TTC549 (cell line): ENCODE measurements around the gene GGT6.

Source experiments
- FAIRE-seq: peaks from 2 replicates; lab custom pipeline; 2012; peaks lifted over from hg19 to GRCh38; lab: Jason Lieb, UNC

Gene GGT6

GRCh38 chr17:4576161-4576558, 15.8 kb upstream of the GGT6 start:
- FAIRE-seq = no peak

- no peak for FAIRE-seq
These were observed 14.2 kb upstream of the GGT6 start for GRCh38 chr17:4574448-4575045.

GRCh38 chr17:4573669-4574068, 13.3 kb upstream of the GGT6 start:
- FAIRE-seq = no peak

- no peak for FAIRE-seq
These were observed 12.7 kb upstream of the GGT6 start for GRCh38 chr17:4573115-4573514.

GRCh38 chr17:4572131-4572530, 11.8 kb upstream of the GGT6 start:
- FAIRE-seq = no peak

GRCh38 chr17:4569591-4569990, 9.2 kb upstream of the GGT6 start:
- FAIRE-seq = no peak

DNA sequence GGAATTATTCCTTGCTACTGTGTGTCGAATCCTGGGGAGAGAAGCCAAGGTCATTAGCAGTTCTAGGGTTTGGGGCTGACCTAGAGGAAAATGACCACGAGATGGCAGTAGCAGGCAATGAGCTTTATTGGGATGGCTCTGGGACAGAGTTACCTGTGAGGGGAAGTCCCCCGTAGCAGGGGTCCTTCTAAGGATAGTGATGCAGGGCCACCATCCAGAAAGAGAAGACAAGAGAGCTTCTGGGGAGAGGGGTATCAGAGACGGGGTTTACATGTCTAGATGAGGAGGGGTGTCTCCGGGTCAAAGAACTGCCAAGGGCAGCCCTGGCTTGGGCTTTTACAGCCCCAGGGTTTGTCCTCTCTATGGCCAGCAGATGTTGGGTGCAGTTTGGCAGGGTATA, 6.4 kb upstream of the GGT6 start:
- FAIRE-seq = no peak

- peak; percentile 46 for FAIRE-seq
These were observed 5.1 kb upstream of the GGT6 start for GRCh38 chr17:4565209-4566141.

DNA sequence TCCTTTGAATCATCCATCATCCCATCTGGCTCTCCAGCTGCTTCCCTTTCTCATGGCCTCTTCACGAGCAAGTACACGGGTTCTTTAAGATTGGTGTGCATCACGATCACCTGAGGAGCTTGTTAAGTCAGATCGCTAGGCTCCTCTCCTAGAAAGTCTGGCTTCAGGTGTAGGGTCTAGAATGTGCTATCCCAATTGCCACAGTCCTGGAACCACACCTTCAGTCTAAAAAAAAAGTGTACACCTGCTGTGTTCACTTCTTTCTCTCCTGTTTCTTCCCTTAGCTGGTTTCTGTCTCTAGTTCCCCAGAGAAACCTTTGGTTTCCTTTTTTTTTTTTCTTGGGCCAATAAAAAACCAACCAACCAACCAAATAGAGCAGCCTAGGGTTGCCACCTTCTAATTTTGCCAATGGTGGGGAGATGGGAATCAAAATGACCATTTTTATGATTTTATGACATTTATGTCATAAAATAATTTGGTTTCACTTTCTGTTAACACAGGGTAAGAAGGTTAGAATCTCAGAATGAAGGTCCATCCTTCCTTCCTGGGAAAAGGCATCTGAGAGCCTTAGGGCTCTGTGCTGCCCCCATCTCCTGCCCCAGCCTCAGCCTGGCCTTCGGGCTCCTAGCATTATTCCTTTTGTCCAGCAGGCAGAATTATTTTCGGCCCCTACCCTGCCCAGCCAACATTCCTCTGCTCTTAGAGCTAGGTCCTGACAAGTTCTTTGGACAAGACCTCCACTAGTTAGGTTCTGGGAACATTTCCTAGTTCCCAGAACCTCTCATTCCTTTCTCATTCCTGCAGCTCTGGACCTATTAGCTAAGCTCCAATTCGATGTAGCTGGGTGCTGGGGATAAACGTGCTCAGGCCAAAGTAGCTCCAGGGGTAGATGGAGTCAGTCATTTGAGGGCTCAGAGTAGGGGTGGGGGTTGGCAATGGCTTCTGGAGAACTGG, 1.9 kb upstream of the GGT6 start:
- no peak for FAIRE-seq

- peak; percentile 33 for FAIRE-seq
These were observed 470 bp upstream of the GGT6 start for GRCh38 chr17:4560837-4561256.

- FAIRE-seq = no peak
These were observed 411 bp downstream of the GGT6 start for GRCh38 chr17:4559966-4560365.

- no peak for FAIRE-seq
These were observed 1.1 kb downstream of the GGT6 start for GRCh38 chr17:4559139-4559791.

GRCh38 chr17:4558347-4558971, 1.9 kb downstream of the GGT6 start:
- no peak for FAIRE-seq

- FAIRE-seq = no peak
These were observed 2.6 kb downstream of the GGT6 start for GRCh38 chr17:4557626-4558346.

- FAIRE-seq = no peak
These were observed 3.4 kb downstream of the GGT6 start for GRCh38 chr17:4556996-4557395.

- FAIRE-seq = no peak
These were observed 4.3 kb downstream of the GGT6 start for GRCh38 chr17:4555873-4556759.

- FAIRE-seq = peak; percentile 70
These were observed 5.2 kb downstream of the GGT6 start, which contains the start of gene MYBBP1A for GRCh38 chr17:4554997-4555799. MYBBP1A (minus strand) TSS chr17:4555384; CDS start chr17:4555324, 60 bp downstream.

DNA sequence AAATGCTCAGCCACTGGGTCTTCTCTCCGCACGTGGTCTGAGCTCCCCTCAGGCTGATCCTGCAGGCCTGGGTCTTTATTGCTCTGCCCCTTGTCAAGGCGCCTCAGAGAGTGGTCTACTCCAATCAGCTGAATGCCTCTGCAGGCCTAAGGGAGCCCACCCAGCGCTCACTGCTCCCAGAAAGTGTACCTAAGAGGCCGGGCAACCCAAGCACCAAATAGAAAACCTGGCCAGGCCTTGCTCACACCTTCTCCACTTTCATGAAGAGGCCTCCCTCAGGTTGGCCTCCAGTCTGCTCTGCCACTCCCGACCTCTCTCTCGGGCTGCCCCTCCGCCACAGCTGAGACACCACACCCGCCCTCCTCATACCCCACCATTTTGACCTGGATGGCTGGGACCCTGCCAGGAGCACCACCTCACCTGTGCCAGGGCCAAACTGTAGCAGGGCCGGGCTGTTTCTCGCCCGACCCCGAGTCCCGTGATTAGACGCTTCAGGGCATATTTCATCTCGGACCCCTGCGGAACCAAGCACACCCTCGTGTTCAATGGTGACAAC, 5.9 kb downstream of the GGT6 start:
- no peak for FAIRE-seq

- FAIRE-seq = no peak
These were observed 6.7 kb downstream of the GGT6 start for GRCh38 chr17:4553669-4554068.
